OCI-LY1 (cell line): Measurements from ENCODE around the gene ORAI1.

Experiments used
- EZH2 ChIP-seq: fragments of 200-600 bp; sonication (generic), shearing (Covaris generic); IDR thresholded peaks from 2 replicates; pipeline ENCODE4 v1.8.0; 2017; ENCODE audit warnings: borderline replicate concordance, mixed run types, mild to moderate bottlenecking, antibody characterized with exemption, low read length, moderate library complexity, mixed read lengths
- TF ChIP-seq, protein P1 (sequence below): fragments of 200-600 bp; sonication (generic), shearing (Covaris generic); IDR thresholded peaks from 2 replicates; pipeline ENCODE4 v1.5.1; 2017; ENCODE audit warnings: mild to moderate bottlenecking, antibody characterized with exemption, low read length, moderate library complexity, mixed read lengths

DNA sequence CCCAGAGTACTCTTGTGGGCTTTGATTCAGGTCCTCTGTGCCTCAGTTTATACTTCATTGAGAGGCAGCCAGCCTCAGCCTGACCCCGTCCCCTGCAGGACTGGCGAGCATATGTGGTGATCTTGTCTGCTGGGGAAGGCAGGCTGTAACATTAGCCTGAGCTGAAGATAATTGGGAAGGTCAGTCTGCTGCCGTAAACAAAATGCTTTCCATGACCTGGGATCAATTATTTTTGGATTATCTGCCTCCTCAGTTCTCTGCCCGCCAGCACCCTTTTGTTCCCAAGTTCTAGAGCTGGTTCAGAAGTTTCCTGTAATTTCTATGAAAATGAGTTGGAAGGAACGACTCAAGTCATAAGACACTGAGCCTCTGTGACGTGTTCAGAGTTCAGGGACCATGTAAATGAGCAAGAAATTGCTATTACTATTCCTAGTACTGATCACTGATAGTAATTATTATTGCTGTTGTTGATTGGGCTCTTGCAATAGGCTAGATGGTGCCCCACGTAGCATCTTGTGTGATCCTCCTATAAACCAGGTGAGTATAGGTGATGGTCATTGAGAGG, 4.5 kb downstream of the ORAI1 start:
- TF ChIP-seq, protein P1, sequence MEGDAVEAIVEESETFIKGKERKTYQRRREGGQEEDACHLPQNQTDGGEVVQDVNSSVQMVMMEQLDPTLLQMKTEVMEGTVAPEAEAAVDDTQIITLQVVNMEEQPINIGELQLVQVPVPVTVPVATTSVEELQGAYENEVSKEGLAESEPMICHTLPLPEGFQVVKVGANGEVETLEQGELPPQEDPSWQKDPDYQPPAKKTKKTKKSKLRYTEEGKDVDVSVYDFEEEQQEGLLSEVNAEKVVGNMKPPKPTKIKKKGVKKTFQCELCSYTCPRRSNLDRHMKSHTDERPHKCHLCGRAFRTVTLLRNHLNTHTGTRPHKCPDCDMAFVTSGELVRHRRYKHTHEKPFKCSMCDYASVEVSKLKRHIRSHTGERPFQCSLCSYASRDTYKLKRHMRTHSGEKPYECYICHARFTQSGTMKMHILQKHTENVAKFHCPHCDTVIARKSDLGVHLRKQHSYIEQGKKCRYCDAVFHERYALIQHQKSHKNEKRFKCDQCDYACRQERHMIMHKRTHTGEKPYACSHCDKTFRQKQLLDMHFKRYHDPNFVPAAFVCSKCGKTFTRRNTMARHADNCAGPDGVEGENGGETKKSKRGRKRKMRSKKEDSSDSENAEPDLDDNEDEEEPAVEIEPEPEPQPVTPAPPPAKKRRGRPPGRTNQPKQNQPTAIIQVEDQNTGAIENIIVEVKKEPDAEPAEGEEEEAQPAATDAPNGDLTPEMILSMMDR, result no peak
- no peak for TF ChIP-seq EZH2
